WTC11 (cell line): ENCODE measurements around the gene G6PC3.

Experiments
- ATF3 ChIP-seq: sonication (generic); formaldehyde crosslinking; conservative IDR thresholded peaks from 2 replicates; pipeline ENCODE4 v1.8.1; 2022; ENCODE audit warnings: mild to moderate bottlenecking, missing genetic modification reagents
- CTCF ChIP-seq: fragments of 200-600 bp; IDR thresholded peaks from 2 replicates; pipeline ENCODE4 v1.8.0; 2022; ENCODE audit warnings: antibody characterized with exemption
- ETV6 ChIP-seq: sonication (generic); formaldehyde crosslinking; IDR thresholded peaks from 2 replicates; pipeline ENCODE4 v1.8.1; 2022; ENCODE audit warnings: mild to moderate bottlenecking, missing genetic modification reagents
- JAZF1 ChIP-seq: fragments of 250-450 bp; sonication (Bioruptor Pico); IDR thresholded peaks from 2 replicates; pipeline ENCODE4 v1.9.0; 2021; ENCODE audit warnings: moderate library complexity, mild to moderate bottlenecking, inconsistent platforms
- JUN ChIP-seq: sonication (generic); formaldehyde crosslinking; IDR thresholded peaks from 2 replicates; pipeline ENCODE4 v1.8.0; 2023; ENCODE audit warnings: mild to moderate bottlenecking, missing genetic modification reagents
- MAX ChIP-seq: sonication (generic); formaldehyde crosslinking; IDR thresholded peaks from 2 replicates; pipeline ENCODE4 v1.8.0; 2022; ENCODE audit warnings: mild to moderate bottlenecking, missing genetic modification reagents
- NFYB ChIP-seq: sonication (generic); formaldehyde crosslinking; conservative IDR thresholded peaks from 2 replicates; pipeline ENCODE4 v1.8.0; 2022; ENCODE audit warnings: low read depth, missing genetic modification reagents
- NR2C2 ChIP-seq: sonication (generic); formaldehyde crosslinking; IDR thresholded peaks from 2 replicates; pipeline ENCODE4 v1.8.0; 2022; ENCODE audit warnings: mild to moderate bottlenecking, missing genetic modification reagents
- PRDM15 ChIP-seq: sonication (generic); formaldehyde crosslinking; IDR thresholded peaks from 2 replicates; pipeline ENCODE4 v1.8.0; 2022; ENCODE audit warnings: missing genetic modification reagents
- USF2 ChIP-seq: sonication (generic); formaldehyde crosslinking; IDR thresholded peaks from 2 replicates; pipeline ENCODE4 v1.8.1; 2023; ENCODE audit warnings: mild to moderate bottlenecking, missing genetic modification reagents, moderate library complexity
- ZBTB43 ChIP-seq: sonication (generic); formaldehyde crosslinking; IDR thresholded peaks from 2 replicates; pipeline ENCODE4 v1.8.1; 2023; ENCODE audit warnings: mild to moderate bottlenecking, missing genetic modification reagents
- ZNF423 ChIP-seq: fragments of 250-450 bp; sonication (Bioruptor Pico); IDR thresholded peaks from 2 replicates; pipeline ENCODE4 v2.1.2; 2022; ENCODE audit warnings: mild to moderate bottlenecking, moderate library complexity
- ZSCAN18 ChIP-seq: fragments of 250-450 bp; sonication (Bioruptor Pico); IDR thresholded peaks from 2 replicates; pipeline ENCODE4 v2.1.2; 2022; ENCODE audit warnings: mild to moderate bottlenecking, moderate library complexity

- TF ChIP-seq CTCF = no peak
- TF ChIP-seq ETV6 = no peak
- no peak for TF ChIP-seq USF2 (CRISPR knock-in tag)
- TF ChIP-seq ZNF423 = no peak
- no peak for TF ChIP-seq NFYB (CRISPR knock-in tag)
- TF ChIP-seq ZBTB43 (CRISPR knock-in tag) = no peak
- no peak for TF ChIP-seq NR2C2
- no peak for TF ChIP-seq JUN (CRISPR knock-in tag)
- TF ChIP-seq ZSCAN18 (CRISPR knock-in tag) = no peak
- no peak for TF ChIP-seq MAX (CRISPR knock-in tag)
- no peak for TF ChIP-seq JAZF1 (CRISPR knock-in tag)
- no peak for TF ChIP-seq ATF3 (CRISPR knock-in tag)
- no peak for TF ChIP-seq PRDM15 (CRISPR knock-in tag)
These were observed 3.0 kb upstream of the G6PC3 start for GRCh38 chr17:44067545-44067940.
